Keratinocyte (primary cell): ENCODE measurements around the gene RAB35.

ENCODE experiments used
- EZH2 ChIP-seq: IDR thresholded peaks from one replicate; pipeline ENCODE4 v1.6.1; 2012; ENCODE audit warnings: inconsistent platforms, mild to moderate bottlenecking, low read length, moderate library complexity
- TF ChIP-seq, protein P1 (sequence below), 3 experiments: IDR thresholded peaks in 1 of 3; conservative IDR thresholded peaks in 1 of 3; optimal IDR thresholded peaks in 1 of 3; 2 replicates in 2 of 3; 3 replicates in 1 of 3; pipeline versions ENCODE3 to v1.5.1; 2011; ENCODE audit warnings: low read length in 3 of 3, mild to moderate bottlenecking in 3 of 3, moderate library complexity in 2 of 3, control low read depth in 1 of 3, inconsistent platforms in 1 of 3; ENCODE audit not compliant: insufficient read depth in 2 of 3; ENCODE audit errors: extremely low read depth in 1 of 3

GRCh38 chr12:120072472-120073249 lies 43.9 kb downstream of the RAB35 start:
- TF ChIP-seq, protein P1, sequence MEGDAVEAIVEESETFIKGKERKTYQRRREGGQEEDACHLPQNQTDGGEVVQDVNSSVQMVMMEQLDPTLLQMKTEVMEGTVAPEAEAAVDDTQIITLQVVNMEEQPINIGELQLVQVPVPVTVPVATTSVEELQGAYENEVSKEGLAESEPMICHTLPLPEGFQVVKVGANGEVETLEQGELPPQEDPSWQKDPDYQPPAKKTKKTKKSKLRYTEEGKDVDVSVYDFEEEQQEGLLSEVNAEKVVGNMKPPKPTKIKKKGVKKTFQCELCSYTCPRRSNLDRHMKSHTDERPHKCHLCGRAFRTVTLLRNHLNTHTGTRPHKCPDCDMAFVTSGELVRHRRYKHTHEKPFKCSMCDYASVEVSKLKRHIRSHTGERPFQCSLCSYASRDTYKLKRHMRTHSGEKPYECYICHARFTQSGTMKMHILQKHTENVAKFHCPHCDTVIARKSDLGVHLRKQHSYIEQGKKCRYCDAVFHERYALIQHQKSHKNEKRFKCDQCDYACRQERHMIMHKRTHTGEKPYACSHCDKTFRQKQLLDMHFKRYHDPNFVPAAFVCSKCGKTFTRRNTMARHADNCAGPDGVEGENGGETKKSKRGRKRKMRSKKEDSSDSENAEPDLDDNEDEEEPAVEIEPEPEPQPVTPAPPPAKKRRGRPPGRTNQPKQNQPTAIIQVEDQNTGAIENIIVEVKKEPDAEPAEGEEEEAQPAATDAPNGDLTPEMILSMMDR (optimal IDR thresholded peaks at IDR 0.05 in 1 of 3, IDR thresholded peaks at IDR 0.05 in 1 of 3, conservative IDR thresholded peaks at IDR 0.05 in 1 of 3; ENCODE audit: extremely low read depth in 1 of 3, insufficient read depth in 2 of 3, low read length in 3 of 3), result no peak
- no peak for TF ChIP-seq EZH2
